Adrenal gland (tissue), 5 donors: ENCODE data around the gene RAD51B.

Source experiments
- CTCF ChIP-seq, 6 experiments: fragments of 450-650 bp in 4 of 6; fragments of 200-600 bp in 2 of 6; sonication (generic) in 1 of 6; IDR thresholded peaks; 1 replicate in 5 of 6; 2 replicates in 1 of 6; pipeline versions ENCODE4 v1.5.1 to v1.8.0; 2016 to 2021; ENCODE audit warnings: antibody characterized with exemption in 6 of 6, mild to moderate bottlenecking in 2 of 6, moderate library complexity in 1 of 6
- POLR2A ChIP-seq, 2 donors: fragments of 450-650 bp; IDR thresholded peaks; one replicate each; pipeline ENCODE4 v1.6.1; 2017; ENCODE audit warnings: antibody characterized with exemption in 2 of 2, mild to moderate bottlenecking in 2 of 2, moderate library complexity in 1 of 2
- donor health status: DM: no; HTN: no; CAD: no.

GRCh38 chr14:68730811-68731425 lies 911.3 kb downstream of the RAD51B start:
- TF ChIP-seq CTCF (IDR thresholded peaks at IDR 0.05) = no peak
- no peak for TF ChIP-seq POLR2A (IDR thresholded peaks at IDR 0.05)
